ENCODE results near the gene GPR180.
A peak's percentile ranks its signal among the peaks of the same experiment; 100 is the strongest.

GPR180 gene

DNA sequence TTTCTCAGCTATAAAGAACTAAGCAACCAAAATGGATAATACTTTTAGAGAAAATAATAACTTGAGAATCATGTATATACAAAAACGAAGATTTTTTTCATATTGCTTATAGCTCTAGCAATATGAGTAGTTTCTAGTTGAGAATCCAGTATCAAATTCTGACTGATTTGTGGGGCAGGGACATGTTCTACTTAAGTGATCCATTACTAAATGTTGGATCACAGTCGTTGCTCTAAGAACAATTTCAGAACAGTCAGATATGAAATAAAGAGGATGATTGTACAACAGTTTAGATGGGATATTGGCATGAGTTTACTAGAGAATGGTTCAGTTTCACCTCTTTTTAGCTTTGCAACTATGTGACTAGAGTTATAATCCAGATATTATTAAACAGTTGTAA is 70.7 kb downstream of the GPR180 start:
- peaks cover 26% of the 10 kb centered on the region for H3K27me3 ChIP-seq
- no peaks in the 10 kb centered on the region for H3K36me3 ChIP-seq
- DNase-seq: no peak
- H3K9me3 ChIP-seq: no peaks in the 10 kb centered on the region
- H3K4me1 ChIP-seq: no peaks in the 10 kb centered on the region
- H3K4me3 ChIP-seq (ENCODE audit: low read depth, low read length): no peak overlapping the region
- TF ChIP-seq CTCF (IDR thresholded peaks at IDR 0.05; ENCODE audit: low read depth, low read length): no peak

GRCh38 chr13:94673851-94674250 is 72.2 kb downstream of the GPR180 start:
- no peak overlapping the region for H3K4me3 ChIP-seq (ENCODE audit: low read depth, low read length)
- H3K4me1 ChIP-seq: no peaks in the 10 kb centered on the region
- no peak for DNase-seq
- no peaks in the 10 kb centered on the region for H3K9me3 ChIP-seq
- H3K36me3 ChIP-seq: no peaks in the 10 kb centered on the region
- no peak for TF ChIP-seq CTCF (IDR thresholded peaks at IDR 0.05; ENCODE audit: low read depth, low read length)
- H3K27me3 ChIP-seq: peaks cover 26% of the 10 kb centered on the region

DNA sequence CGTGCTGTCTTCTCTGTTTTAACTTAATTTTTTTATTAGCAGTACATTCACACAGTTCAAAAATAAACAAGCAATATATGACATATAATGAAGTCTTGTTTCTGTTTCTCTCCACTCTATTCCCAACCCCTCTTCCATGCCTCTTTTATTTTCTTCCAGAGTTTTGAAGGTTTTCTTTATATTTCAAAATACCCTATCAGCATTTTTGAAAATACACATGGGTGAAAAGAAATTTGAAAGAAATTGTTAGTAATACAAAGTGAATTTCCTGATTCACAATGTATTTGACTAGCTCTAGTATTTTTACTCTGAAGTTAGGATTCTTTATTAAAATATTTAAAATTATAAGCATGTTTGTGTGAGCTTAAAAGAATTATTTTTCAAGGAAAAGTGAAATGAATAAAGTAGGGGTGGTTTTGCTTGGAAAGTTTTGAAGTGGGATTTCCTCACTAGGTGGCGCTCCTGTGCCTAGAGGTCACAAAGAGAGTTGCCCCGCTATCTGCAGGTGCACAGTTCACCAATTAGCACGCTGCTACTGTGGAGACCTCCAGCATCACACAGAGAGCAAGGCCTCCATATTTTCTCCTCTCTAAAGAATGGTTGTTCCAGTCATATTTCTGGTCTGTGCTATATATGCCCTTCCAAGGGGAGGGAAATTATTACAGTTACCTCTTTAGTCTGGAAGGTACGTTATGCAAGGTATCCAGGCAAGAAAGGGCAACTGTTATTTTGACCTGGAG is 73.1 kb downstream of the GPR180 start:
- Histone ChIP-seq H3K4me3 (ENCODE audit: low read depth, low read length) (no peak overlapping the region), H3K27me3 (peaks cover 33% of the 10 kb centered on the region; the same call in 1 of the 2 replicates), H3K36me3 (no peaks in the 10 kb centered on the region), H3K4me1 (no peaks in the 10 kb centered on the region), H3K9me3 (no peaks in the 10 kb centered on the region)
- DNase-seq: peak; percentile 73
- peak; percentile 91 for TF ChIP-seq CTCF (IDR thresholded peaks at IDR 0.05; ENCODE audit: low read depth, low read length)

DNA sequence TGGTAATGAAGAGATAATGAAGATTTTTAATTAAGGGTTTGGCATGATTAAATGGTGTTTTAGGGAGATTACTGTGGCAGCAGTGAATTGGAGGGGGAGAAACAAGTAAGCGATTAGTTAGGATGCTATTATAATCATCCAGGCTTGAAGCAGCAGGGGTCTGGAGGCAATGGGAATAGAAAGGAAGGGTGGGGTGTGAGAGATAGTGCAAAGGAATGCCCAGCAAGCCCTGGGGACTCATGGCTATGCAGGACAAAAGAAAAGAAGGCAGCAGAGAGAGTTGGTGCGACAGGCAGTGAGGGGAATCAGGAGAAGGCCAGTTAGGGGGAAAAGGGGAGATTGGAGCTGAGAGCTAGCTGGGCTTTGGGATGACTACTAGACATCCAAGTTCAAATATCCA is 76.1 kb downstream of the GPR180 start:
- Histone ChIP-seq H3K4me1 (no peaks in the 10 kb centered on the region), H3K4me3 (ENCODE audit: low read depth, low read length) (no peak overlapping the region)

DNA sequence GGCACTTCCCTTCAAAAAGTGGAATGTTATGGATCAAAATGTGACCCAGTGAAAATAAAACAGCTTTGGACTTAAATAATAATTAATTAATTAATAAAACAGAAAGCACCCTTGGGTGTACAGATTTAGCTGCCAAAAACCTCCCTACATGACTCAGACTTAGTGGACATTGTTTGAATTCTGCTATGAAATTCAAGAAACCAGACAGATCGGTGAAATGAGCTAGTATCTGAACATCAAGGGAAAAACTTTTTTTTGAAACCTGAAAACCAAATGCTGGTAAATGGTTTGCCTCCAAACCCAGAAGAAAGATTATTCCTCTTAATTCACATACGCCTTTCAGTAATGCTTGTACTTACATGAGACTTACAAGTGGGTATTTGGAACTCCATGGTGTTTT is 77.2 kb downstream of the GPR180 start:
- no peak for TF ChIP-seq CTCF (IDR thresholded peaks at IDR 0.05; ENCODE audit: low read depth, low read length)
- DNase-seq: no peak
- H3K36me3 ChIP-seq: no peaks in the 10 kb centered on the region
- H3K9me3 ChIP-seq: no peaks in the 10 kb centered on the region
- H3K4me1 ChIP-seq: no peaks in the 10 kb centered on the region
- H3K27me3 ChIP-seq: peaks cover 30% of the 10 kb centered on the region; the same call in 1 of the 2 replicates
- no peak overlapping the region for H3K4me3 ChIP-seq (ENCODE audit: low read depth, low read length)

More for the DNA sequence above, 76.1 kb downstream of the GPR180 start:
- TF ChIP-seq CTCF (IDR thresholded peaks at IDR 0.05; ENCODE audit: low read depth, low read length): no peak
- H3K27me3 ChIP-seq: peaks cover 27% of the 10 kb centered on the region; the same call in 1 of the 2 replicates
- no peak for DNase-seq
- no peaks in the 10 kb centered on the region for H3K36me3 ChIP-seq
- H3K9me3 ChIP-seq: no peaks in the 10 kb centered on the region

- DNase-seq: no peak
- Histone ChIP-seq H3K36me3 (no peaks in the 10 kb centered on the region), H3K4me3 (ENCODE audit: low read depth, low read length) (no peak overlapping the region), H3K9me3 (no peaks in the 10 kb centered on the region), H3K4me1 (no peaks in the 10 kb centered on the region), H3K27me3 (peaks cover 30% of the 10 kb centered on the region; the same call in 1 of the 2 replicates)
- TF ChIP-seq CTCF (IDR thresholded peaks at IDR 0.05; ENCODE audit: low read depth, low read length): no peak
Measured at GRCh38 chr13:94679614-94680013, 78.0 kb downstream of the GPR180 start.

Measured in BE2C (cell line).